NCI-H1930 (cell line): Measurements from ENCODE around the gene RAP1GDS1.

Experiments
- DNase-seq, 2 experiments: peaks; one replicate each; lab custom pipeline; 2025; lab: John Stamatoyannopoulos, UW

Gene RAP1GDS1, protein sequence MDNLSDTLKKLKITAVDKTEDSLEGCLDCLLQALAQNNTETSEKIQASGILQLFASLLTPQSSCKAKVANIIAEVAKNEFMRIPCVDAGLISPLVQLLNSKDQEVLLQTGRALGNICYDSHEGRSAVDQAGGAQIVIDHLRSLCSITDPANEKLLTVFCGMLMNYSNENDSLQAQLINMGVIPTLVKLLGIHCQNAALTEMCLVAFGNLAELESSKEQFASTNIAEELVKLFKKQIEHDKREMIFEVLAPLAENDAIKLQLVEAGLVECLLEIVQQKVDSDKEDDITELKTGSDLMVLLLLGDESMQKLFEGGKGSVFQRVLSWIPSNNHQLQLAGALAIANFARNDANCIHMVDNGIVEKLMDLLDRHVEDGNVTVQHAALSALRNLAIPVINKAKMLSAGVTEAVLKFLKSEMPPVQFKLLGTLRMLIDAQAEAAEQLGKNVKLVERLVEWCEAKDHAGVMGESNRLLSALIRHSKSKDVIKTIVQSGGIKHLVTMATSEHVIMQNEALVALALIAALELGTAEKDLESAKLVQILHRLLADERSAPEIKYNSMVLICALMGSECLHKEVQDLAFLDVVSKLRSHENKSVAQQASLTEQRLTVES

DNA sequence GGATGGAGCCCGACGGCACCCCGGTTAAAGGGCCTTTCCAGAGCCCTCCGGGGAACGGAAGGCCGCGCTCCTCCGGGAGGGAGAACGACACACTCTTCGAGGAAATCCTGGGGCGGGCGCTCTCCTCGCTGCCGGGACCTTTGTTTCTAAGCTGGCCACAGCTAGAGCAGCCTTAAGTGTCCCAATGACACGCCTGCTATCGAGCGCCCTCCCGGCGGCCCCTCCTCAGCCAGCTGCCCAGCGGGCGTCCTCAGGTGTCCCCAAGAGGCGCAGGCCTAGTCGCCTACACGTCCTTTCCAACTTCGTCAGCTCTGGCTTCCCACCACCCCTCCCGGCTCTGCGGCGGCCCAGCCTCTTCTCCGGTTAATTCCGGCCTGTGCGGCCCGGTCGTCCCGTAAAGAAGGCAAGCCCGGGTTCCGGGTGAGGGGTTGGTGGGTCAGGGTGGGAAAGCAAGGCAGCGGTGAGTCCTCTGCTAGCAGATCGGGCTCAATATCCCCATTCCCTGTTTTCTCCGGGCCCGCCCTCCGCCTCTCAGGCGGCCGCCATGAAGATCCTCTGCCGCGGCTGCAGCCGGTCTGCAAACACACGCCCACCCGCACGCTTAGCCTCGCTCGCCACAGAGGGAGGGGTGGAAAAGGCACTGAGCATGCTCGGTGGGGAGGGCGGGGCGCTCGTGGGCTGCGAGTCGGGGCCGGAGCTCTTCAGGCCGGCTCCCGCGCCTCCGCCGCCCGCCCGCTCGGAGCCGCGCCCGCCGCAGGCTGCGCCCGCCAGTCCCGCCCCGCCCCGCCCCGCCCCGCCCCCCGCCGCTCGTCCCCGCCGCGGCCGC is at the start of gene RAP1GDS1:
TSS of gene RAP1GDS1 (plus strand) at position 806 of the 826 bp plus-strand sequence. CDS start 182 bp downstream, outside the sequence.
- DNase-seq: peak; percentile 86 to 93

DNA sequence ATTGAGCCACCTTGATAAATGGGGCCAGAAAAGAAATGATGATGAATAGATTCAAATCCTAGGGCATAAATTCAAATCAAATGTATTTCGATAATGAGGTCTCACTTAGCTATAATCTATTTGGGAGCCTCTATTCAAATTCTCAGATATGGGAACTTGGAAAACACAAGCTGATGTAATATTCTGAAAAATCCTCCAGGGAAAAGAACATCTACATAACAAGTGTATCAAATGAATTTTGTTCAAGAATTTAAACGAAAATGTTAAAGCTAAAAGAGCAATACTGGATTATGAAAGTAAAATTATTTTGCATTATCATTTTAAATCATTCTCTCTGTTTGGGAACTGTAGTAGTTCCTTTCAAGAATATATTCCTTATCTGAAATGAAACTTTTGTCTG is 38.9 kb upstream of the RAP1GDS1 start:
- DNase-seq: no peak

DNA sequence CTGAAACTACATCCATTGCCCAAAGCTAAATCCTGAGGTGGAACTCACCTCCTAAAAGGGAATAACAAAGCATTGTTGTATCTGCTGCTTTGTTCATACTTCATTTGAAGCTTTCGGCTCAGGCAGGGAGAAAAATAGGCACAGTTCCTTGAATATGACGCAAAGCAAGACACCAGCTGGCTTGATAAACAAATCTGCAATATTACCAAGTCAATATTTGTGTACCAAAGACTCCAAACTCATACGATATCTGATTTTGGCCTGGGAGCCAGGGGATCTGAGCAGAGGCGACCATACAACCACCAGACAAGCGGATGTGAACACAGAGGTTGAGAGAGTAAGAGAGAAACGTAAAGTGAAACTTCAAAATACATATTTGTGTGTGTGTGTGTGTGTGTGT is 34.8 kb upstream of the RAP1GDS1 start:
- DNase-seq: no peak

DNA sequence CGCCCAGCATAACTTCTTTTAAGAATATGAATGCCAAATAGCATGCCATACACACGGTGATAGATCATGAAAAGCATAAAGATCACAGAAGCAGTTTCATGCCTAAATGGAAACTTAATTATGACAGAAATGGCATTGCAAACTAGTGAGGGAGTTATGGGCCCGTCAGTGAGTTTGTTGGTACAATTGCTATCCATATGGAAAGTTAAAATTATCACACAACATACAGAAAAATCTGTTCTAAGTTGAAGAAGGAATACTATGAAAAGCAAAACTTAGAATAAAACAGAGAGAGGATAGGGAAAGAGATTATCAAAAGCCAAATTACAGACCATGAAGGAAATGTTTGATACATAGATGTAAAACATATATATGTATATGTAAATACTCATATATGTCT is 30.2 kb upstream of the RAP1GDS1 start:
- no peak for DNase-seq

DNA sequence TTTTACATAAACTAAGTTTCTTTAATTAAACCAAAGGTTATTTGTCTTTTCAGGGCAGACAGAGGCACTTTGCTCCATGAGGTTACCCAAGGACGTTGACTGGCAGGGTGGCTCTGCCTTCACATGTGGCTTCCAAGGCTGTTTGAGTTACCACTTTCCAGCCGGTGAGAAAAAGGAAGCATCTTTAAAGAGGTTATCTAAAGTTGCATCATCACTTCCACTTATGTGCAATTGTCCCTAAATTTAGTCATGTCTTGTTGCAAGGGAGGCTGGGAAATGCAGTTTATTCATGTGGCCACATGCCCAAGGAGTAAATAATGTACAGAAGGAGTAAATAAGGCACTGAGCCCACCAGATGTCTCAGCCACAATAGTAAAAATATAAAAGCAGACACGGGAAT is 29.0 kb upstream of the RAP1GDS1 start:
- DNase-seq: peak in 1 of 2 experiments; percentile 15

DNA sequence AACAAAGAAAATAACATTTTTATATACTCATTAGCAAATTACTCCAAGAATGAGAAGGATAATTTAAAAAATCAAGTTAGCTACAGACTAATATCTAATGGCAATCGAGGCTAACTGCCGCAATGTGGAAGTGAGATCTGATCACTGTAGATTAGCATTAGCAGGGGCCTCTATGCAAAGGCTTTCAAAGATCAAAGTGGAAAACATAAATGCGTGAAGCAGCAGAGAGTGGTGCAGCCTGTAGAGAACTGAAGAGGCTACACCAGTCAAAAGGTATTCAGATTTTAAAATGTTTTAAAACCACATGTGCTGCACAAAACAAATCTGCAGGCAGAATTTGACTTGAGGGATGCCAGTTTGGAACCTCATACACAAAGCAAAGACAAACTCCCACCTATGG is 24.0 kb upstream of the RAP1GDS1 start:
- DNase-seq: no peak

DNA sequence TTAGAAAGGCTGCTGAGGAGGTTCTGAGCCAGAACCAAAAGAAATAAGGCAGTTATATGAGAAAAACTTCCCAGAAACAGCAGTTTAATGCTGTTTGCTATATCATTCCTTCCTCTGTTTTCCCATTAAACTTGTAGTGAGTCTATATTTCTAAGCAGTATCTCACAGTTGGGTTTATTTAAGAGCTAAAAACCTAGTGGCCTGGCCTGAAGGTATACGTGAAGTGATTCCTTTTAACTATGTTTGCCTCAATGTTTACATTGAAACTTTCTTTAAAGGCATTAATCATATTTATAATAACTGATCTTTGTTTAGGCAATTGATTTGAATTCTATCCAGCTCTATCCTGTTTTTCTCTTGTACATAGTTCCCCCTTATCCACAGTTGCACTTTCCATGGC is 19.1 kb upstream of the RAP1GDS1 start:
- no peak for DNase-seq

DNA sequence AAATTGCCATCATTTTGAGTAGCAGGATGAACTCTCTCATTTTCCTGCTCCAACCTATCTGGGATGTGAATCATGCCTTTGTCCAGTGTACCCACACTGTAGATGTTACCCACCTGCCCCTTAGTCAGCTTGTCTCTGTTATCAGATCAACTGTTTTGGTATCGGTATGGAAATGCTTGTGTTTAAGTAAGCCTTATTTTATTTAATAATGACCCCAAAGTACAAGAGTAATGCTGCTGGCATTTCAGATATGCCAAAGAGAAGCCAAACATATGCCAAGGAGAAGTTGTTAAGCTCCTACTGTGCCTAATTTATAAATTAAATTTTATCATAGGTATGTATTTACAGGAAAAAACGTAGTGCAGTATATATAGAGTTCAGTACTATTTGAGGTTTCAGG is 18.6 kb upstream of the RAP1GDS1 start:
- DNase-seq: no peak

DNA sequence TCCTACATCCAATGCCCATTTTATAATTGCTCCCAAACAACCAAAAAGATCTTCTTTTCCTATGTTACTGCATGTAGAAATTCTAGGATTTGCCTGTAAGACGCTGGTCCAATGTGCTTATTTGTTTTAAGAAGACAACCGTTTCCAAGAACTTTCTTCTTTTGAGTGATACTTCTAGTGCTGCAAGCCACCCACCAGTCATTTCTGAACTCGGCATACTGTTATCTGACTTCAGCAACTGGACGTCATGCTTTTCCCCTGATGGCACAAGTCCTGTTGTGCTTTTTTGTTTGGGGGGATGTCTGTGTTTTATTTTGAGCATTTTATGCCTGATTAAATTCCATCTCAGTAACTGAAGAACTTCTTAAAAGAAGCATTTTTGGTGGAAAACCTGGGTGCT is 16.0 kb upstream of the RAP1GDS1 start:
- no peak for DNase-seq

DNA sequence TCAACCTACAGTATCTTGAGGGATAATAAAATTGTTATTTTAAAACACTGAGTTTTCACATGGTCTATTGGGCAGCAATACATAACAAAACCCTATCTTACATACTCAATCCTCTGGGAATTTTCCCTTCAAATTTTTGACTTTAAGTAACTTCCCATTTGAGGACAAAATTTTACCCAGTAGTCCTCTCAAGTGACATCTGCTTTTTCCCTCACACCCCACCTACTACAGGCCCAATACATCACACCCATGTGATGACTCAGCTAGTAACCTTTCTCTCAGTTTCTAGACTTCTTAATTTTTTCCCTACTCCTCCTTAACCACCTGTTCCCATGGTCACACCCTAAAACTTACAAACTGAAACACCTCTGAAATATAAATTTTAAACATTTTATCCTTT is 12.2 kb upstream of the RAP1GDS1 start:
- no peak for DNase-seq

DNA sequence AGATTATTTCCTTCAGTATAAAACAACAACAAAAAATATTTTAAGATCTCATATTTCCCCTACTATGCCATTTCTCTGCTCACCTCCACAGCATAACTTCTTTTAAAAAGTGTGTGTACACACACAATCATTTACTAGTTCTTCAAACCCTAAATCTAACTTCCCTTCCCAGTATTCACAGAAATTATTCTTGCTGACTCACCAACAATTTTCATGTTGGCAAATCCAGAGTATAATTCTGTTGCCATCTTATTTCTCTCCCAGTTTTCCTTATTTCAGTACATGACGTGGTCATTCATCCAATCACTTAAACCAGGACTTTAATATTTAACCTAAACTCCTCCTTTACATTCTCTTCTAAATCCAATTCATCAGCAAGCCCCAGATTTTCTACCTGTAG is 11.4 kb upstream of the RAP1GDS1 start:
- no peak for DNase-seq

DNA sequence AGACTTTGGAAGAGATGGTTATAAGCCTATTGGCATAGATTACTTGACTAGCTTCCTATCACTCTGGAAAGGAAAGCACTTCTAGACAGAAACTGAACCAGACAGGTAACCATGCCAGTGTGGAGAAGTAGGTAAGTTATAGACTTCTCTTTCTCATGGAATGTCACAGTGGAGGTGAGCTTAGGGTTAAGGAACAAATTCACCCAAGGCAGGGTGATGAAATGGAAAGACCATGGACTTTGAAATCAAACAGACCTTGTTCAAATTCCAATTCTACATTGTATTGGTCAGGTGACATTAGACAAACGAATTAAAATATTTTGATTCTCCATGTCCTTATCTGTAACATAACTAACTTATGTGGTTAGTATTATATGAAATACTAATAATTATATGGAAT is 7.7 kb upstream of the RAP1GDS1 start:
- DNase-seq: no peak

DNA sequence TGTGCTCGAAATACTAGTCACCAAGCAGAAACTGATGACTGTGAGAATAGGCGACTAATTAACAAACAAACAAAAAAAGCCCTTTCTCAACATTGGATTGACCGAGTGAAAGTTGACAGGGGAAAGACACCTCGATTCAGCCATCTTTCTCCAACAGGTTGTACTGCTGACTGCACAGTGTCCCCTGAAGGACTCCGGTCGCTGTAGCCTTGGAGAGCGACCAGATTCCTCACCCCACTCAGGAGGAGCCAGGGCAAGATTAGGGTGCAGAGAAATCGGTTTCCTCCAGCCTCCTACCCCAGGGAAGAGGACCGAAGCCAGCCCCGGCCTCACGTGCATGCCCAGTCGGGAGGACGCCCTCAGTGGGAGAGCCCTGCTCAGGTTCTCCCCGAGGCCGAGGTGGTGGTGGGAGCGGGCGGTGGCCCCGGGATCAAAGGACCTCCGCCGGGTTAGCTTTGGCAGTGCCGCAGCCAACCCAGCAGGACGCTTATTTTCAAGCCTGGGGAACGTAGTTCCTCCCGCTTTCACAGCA is 1.1 kb upstream of the RAP1GDS1 start:
- peak in 1 of 2 experiments; percentile 43 for DNase-seq

DNA sequence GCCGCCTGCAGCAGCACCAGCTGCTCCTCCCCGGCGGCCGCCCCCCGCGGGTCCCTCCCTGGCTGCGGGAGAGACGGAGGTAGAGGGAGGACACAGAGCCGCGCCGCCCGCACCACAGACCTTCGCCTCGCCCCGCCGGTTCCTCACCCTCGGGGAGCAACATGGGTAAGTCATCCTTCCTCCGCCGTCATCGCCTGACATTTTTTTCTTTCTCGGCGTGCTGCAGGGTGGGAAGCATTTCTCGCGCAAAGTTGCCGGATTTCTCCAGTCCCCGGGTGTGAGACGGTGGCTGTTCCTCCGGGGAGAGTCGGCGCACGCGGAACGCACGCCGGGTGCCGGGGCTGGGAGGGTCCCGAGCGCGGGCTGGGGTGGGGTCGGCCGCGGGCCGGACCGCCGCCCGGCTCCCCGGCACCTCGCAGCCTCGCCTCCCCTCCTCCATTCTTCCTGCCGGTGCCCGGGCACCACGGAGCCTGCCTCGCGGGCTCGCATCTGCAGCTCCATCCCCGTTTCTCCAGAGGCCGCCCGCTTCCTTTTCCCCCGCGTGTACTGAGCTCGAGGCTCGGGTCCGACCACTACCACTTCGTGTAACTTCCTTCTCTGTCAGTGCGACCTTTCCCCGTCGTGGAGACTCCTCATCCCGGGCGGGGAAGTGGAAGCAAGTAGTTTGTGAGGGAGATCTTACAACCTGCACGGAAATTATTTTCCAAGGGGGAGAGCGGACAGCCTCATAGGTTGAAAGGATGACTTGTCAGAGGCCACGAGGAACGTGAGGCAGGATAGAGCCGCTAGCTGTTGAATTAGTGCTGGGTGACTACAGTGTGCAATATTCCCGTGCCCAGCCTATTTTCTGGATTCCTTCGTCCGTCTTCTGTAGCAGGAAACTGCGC is 464 bp downstream of the RAP1GDS1 start:
- no peak for DNase-seq

DNA sequence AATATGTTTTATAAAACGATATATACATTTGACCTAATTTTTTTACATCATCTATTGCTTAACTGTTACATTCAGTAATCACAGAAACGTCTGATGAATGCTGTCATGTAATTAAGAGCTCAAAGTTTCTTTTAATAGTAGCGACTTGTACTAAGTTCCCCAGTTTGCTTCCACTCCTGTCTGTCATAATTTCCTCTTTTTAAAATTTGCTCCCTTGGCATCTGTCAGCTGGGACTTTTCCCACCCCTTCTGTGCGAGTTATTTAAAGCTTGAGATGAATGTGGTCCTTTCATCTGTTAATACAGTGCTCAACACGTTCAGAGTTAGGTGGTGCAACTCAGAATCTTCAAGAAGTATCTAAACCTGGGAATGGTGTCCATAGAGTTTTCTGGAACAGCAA is 1.2 kb downstream of the RAP1GDS1 start:
- DNase-seq: no peak

DNA sequence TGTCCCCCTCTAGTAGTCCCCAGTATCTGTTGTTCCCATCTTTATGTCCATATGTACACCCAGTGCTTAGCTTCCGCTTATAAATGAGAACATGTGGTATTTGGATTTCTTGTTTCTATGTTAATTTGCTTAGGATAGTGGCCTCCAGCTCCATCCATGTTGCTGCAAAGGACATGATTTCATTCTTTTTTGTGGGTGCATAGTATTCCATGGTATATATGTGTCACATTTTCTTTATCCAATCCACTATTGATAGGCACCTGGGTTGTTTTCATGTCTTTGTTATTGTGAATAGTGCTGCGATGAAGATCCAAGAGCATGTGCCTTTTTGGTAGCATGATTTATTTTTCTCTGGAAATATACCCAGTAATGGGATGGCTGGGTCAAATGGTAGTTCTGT is 6.3 kb downstream of the RAP1GDS1 start:
- DNase-seq: no peak

DNA sequence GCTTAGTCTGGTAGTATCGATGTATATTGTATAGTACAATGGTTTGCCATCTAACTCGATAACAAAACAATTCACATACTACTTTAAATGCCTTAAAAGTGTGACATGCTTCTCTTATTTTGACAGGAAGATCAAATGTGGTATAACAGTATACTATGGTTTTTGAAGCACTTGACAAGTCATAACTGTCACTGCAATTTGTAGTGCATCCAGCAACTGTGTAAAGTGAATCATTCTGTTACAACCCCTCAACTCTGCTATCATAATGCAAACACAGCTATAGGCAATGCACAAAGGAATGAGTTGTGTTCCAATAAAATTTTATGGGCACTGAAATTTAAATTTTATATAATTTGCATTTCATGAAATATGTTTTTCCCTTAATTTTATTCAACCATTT is 14.0 kb downstream of the RAP1GDS1 start:
- no peak for DNase-seq

DNA sequence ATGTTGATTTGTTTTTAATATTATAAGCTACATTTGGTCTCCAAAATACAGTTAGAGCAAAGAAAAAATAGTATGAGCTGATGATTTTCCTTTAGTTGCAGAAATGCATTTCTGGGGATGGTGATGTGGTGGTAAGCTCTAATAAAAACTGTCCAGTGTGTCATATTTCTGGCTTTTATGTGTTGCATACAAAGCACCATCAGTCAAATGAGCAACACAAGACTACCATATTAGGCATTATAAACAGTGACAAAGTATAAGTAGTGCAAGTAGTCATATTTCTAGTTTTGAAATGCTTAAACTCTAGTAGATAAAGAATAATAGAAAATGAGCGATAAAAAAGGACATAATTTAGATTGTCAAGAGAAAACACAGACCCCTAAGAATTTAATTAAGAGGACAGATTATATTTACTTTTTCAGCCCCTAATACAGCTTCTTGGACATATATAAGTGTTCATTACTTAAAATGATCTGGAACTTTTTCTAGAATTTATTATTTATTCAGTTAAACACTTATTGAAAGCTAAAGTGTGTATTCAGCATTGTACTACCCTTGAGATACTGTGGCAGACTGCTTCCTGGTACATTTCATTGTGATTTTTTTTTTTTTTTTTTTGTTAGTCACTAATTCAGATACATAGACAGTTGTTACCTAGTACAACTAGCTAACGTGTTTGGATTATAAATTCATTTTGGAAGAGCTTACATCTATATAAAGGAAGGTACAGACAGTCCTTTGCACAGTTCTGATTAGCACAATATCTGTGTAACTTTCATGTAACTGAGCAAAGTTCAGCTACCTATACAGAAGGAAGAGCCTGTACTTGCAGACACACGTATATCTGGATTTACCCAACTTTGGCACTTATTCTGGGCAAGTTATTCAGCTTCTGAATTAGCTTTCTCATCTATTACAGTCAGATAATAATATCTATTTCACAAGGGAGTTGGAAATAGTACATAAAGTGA is 22.3 kb downstream of the RAP1GDS1 start:
- no peak for DNase-seq

DNA sequence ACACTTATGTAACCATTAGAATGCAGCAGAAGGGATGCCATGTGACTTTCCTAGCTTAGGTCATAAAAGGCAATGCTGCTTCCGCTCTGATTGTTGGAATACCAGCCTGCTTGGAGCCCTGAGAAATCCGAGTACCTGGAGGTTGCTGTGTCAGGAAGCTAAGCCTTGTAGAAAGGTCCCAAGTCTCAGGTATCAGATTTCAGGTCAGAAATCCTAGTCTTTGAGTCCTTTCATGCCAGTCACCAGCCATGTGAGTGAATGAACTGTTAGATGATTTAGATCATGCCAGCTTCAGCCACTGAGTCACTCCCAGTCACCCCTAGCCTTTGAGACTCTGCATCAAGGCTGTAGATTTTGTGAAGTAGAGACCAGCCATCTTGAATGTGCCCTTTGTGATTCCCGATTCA is 23.5 kb downstream of the RAP1GDS1 start:
- no peak for DNase-seq

DNA sequence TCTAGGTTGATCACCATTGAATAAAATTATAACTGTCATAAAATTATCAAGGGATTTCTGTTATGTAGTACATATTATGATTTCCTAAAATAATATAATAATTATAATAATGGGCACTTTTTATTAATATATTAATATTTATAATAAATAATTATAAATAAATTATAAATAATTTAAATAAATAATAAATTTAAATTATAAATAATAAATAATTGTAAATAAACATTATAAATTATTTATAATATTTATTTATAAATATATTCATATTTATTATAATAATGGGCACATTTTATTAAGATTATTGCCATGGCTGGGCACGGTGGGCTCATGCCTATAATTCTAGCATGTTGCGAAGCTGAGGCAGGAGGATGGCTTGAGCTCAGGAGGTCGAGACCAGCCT is 24.5 kb downstream of the RAP1GDS1 start:
- DNase-seq: no peak
